Right atrium auricular region (tissue), 2 donors: ENCODE results near the gene SGCD. TPM values are rescaled to one million over a fixed set of nuclear protein-coding genes. Genes with fewer than 3 reads are reported as not detected.

ENCODE experiments used
- DNase-seq: peaks from one replicate; pipeline ENCODE4 v3.0.0-alpha.2; 2019; ENCODE audit warnings: low spot score
- H3K27ac ChIP-seq, 2 donors: fragments of 200-600 bp; sonication (generic); 1 replicate in 1 of 2; 2 replicates in 1 of 2; pipeline ENCODE4 v1.5.1; 2016 to 2019
- H3K27me3 ChIP-seq, 2 donors: fragments of 200-600 bp; sonication (generic); one replicate each; pipeline versions ENCODE4 v1.5.1 to v1.6.0; 2017 to 2019
- H3K36me3 ChIP-seq: fragments of 200-600 bp; sonication (generic); one replicate; pipeline ENCODE4 v1.5.1; 2016
- H3K4me1 ChIP-seq, 2 donors: fragments of 200-600 bp; sonication (generic); one replicate each; pipeline versions ENCODE4 v1.5.1 to v1.6.0; 2017 to 2019
- H3K4me3 ChIP-seq, 2 donors: fragments of 200-600 bp; sonication (generic); 1 replicate in 1 of 2; 2 replicates in 1 of 2; pipeline ENCODE4 v1.5.1; 2017 to 2019; ENCODE audit warnings: mild to moderate bottlenecking in 1 of 2, moderate library complexity in 1 of 2
- H3K9me3 ChIP-seq, 2 donors: fragments of 200-600 bp; sonication (generic); one replicate each; pipeline ENCODE4 v1.5.1; 2019
- CTCF ChIP-seq, 2 donors: fragments of 200-600 bp; sonication (generic); IDR thresholded peaks; one replicate each; pipeline ENCODE4 v1.5.1; 2019; ENCODE audit warnings: antibody characterized with exemption in 2 of 2
- total RNA-seq, 2 donors: library from RNA; depleted of rRNA; stranded (reverse); fragments of >200 nt; gene quantifications; one replicate each; pipeline ENCODE4 v1.1.0, GENCODE V29; 2016

Gene SGCD
- total RNA-seq, 2 donors from 2014 or later, result 56.2 to 85.1 TPM

- Histone ChIP-seq H3K4me1 (peaks cover 0 to 21% of the 10 kb centered on the region in 2 donors), H3K27ac (peak overlapping the region in 1 of 2 donors; percentile 85), H3K27me3 (no peaks in the 10 kb centered on the region), H3K36me3 (peaks cover 14% of the 10 kb centered on the region), H3K4me3 (no peak overlapping the region), H3K9me3 (no peaks in the 10 kb centered on the region)
- DNase-seq, result no peak
- TF ChIP-seq CTCF (IDR thresholded peaks at IDR 0.05), result no peak
Measured at GRCh38 chr5:156330141-156330870, 3.3 kb downstream of the SGCD start.

GRCh38 chr5:156331181-156331580, 4.2 kb downstream of the SGCD start:
- Histone ChIP-seq H3K4me1 (peaks cover 0 to 13% of the 10 kb centered on the region in 2 donors), H3K27ac (no peak overlapping the region)
- no peak for DNase-seq

GRCh38 chr5:156331845-156332244, 4.9 kb downstream of the SGCD start:
- peaks cover 14% of the 10 kb centered on the region for H3K36me3 ChIP-seq
- no peaks in the 10 kb centered on the region for H3K27me3 ChIP-seq
- no peak overlapping the region for H3K27ac ChIP-seq
- no peaks in the 10 kb centered on the region for H3K9me3 ChIP-seq
- H3K4me3 ChIP-seq, result no peak overlapping the region
- TF ChIP-seq CTCF (IDR thresholded peaks at IDR 0.05), result no peak
- peaks cover 0 to 8% of the 10 kb centered on the region in 2 donors for H3K4me1 ChIP-seq
- no peak for DNase-seq

More at GRCh38 chr5:156331181-156331580, 4.2 kb downstream of the SGCD start:
- peaks cover 14% of the 10 kb centered on the region for H3K36me3 ChIP-seq
- no peak overlapping the region for H3K4me3 ChIP-seq
- TF ChIP-seq CTCF (IDR thresholded peaks at IDR 0.05), result no peak
- no peaks in the 10 kb centered on the region for H3K9me3 ChIP-seq
- no peaks in the 10 kb centered on the region for H3K27me3 ChIP-seq

GRCh38 chr5:156332245-156332644, 5.3 kb downstream of the SGCD start:
- no peak for DNase-seq
- H3K27ac ChIP-seq, result no peak overlapping the region

GRCh38 chr5:156339139-156339841, 12.3 kb downstream of the SGCD start:
- H3K36me3 ChIP-seq, result peaks cover under 1% of the 10 kb centered on the region
- no peak overlapping the region for H3K4me3 ChIP-seq
- no peak for DNase-seq
- no peaks in the 10 kb centered on the region for H3K27me3 ChIP-seq
- H3K9me3 ChIP-seq, result no peaks in the 10 kb centered on the region
- H3K4me1 ChIP-seq, result no peaks in the 10 kb centered on the region
- no peak overlapping the region for H3K27ac ChIP-seq
- no peak for TF ChIP-seq CTCF (IDR thresholded peaks at IDR 0.05)

More at GRCh38 chr5:156332245-156332644, 5.3 kb downstream of the SGCD start:
- peaks cover 0 to 8% of the 10 kb centered on the region in 2 donors for H3K4me1 ChIP-seq
- H3K36me3 ChIP-seq, result peaks cover 14% of the 10 kb centered on the region
- no peaks in the 10 kb centered on the region for H3K27me3 ChIP-seq
- H3K4me3 ChIP-seq, result no peak overlapping the region
- no peak for TF ChIP-seq CTCF (IDR thresholded peaks at IDR 0.05)
- no peaks in the 10 kb centered on the region for H3K9me3 ChIP-seq
